ENCODE data around the gene CFAP69.
"Not testable (repeated sequence)": the region's sequence is repeated elsewhere in the genome, so short reads cannot be mapped to it uniquely, and the experiment has no call there.

CFAP69 gene

GRCh38 chr7:90345595-90346335 lies 100.8 kb downstream of the CFAP69 start:
- no peak for DNase-seq

DNA sequence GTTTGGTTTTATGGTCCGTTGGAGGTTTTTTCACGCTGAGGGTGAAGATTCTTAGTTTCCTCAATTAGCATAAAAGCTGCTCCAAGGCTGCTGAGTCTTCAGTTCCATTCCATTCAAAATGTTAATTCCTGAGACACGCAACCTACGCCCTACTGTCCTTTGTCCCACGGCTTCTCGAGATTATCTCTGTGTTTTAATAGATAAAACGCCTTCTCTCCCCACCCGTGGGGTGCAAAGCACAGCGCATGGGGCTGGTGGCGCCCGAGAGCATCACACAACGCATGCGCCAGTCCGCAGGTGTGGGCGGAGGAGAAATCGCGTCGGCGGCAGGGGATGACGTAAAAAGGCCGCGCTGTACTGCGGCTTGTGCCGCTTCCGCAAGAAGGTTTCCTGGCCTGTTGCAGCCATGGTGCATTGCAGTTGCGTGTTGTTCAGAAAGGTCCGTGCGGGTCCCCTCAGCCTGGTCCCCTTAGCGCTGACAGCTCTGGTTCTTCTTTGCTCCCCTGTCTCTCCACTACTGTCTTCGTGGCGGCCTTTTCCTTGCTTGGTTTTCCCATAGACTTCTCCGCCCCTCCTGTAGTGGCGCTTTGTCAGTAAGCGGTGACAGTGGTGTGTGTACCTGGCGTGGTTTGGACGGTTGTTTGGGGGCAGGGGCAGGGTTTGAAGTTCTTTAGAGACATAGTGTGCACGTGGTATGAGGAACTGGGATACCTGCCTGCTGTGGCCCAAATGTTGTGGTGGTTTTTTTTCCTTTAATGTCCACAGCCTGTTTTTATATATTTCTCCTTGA lies 101.6 kb downstream of the CFAP69 start, which contains the start of gene GTPBP10:
TSS of gene GTPBP10 (plus strand) at position 381 of the 790 bp plus-strand sequence. CDS start at position 407, 26 bp downstream.
- peak; percentile 94 for DNase-seq

GRCh38 chr7:90347759-90348158 lies 102.8 kb downstream of the CFAP69 start:
- DNase-seq: no peak

- no peak for DNase-seq
Observed at GRCh38 chr7:90349305-90349704, 104.3 kb downstream of the CFAP69 start.

- DNase-seq: not testable (repeated sequence)
Observed at GRCh38 chr7:90350032-90350431, 105.1 kb downstream of the CFAP69 start.

DNA sequence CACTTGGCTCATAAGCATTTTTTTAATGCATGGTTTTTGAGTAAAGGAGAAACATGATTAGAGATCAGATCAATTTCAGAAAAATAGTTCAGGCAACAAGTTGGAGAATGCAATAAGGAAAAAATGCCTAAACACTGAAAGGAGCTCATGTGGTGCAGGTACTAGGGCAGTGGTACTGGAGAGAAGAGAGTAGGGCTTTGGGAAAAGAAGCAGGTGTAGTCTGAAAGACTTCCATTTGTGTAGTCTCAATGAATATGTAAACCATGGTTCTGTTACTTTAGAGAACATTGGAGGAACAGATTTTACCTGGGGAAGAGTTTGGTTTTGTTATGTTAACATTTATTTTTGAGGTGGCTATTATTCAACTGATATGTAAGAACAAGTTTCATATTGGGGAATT lies 107.0 kb downstream of the CFAP69 start:
- no peak for DNase-seq

All from central memory CD4-positive, alpha-beta T cell (primary cell).